Stomach (tissue), 9 donors: ENCODE measurements around the gene AP4M1. TPM values are rescaled to one million over a fixed set of nuclear protein-coding genes. Genes with fewer than 3 reads are reported as not detected.

Experiments used
- DNase-seq, 2 donors: peaks; one replicate each; pipeline versions ENCODE4 v3.0.0 to v3.0.0-alpha.2; 2013 to 2019
- H3K27ac ChIP-seq, 5 donors: fragments of 200-600 bp in 4 of 5; sonication (generic) in 4 of 5; one replicate each; pipeline ENCODE4 v1.5.1; 2013 to 2019; ENCODE audit warnings: mild to moderate bottlenecking in 1 of 5, moderate library complexity in 1 of 5
- H3K27me3 ChIP-seq, 3 donors: fragments of 200-600 bp; sonication (generic); one replicate each; pipeline ENCODE4 v1.5.1; 2017 to 2019; ENCODE audit warnings: mixed run types in 1 of 3
- H3K36me3 ChIP-seq, 4 donors: fragments of 200-600 bp; sonication (generic); 1 replicate in 3 of 4; 2 replicates in 1 of 4; pipeline ENCODE4 v1.5.1; 2016 to 2019
- H3K4me1 ChIP-seq, 4 donors: fragments of 200-600 bp; sonication (generic); one replicate each; pipeline ENCODE4 v1.5.1; 2016 to 2019
- H3K4me3 ChIP-seq, 4 donors: fragments of 200-600 bp; sonication (generic) in 3 of 4; one replicate each; pipeline ENCODE4 v1.5.1; 2016 to 2019; ENCODE audit warnings: mild to moderate bottlenecking in 1 of 4
- H3K9me3 ChIP-seq, 4 donors: fragments of 200-600 bp; sonication (generic); one replicate each; pipeline ENCODE4 v1.5.1; 2016 to 2019
- CTCF ChIP-seq, 7 experiments: fragments of 450-650 bp in 4 of 7; fragments of 200-600 bp in 3 of 7; sonication (generic) in 3 of 7; IDR thresholded peaks; one replicate each; pipeline ENCODE4 v1.5.1; 2016 to 2019; ENCODE audit warnings: antibody characterized with exemption in 7 of 7, control low read depth in 2 of 7, mild to moderate bottlenecking in 1 of 7
- EP300 ChIP-seq: sonication (generic); formaldehyde crosslinking; IDR thresholded peaks from one replicate; pipeline ENCODE4 v1.6.1; 2017; ENCODE audit warnings: antibody characterized with exemption
- POLR2A ChIP-seq, 4 donors: fragments of 450-650 bp; IDR thresholded peaks; one replicate each; pipeline ENCODE4 v1.6.1; 2016; ENCODE audit warnings: antibody characterized with exemption in 4 of 4, control low read depth in 2 of 4, mild to moderate bottlenecking in 1 of 4, moderate library complexity in 1 of 4
- POLR2AphosphoS5 ChIP-seq, 3 donors: sonication (generic); formaldehyde crosslinking; IDR thresholded peaks; one replicate each; pipeline ENCODE4 v1.6.1; 2016; ENCODE audit warnings: antibody characterized with exemption in 3 of 3
- WGBS, 5 donors: extraction: QIAGEN DNeasy Blood & Tissue Kit in 3 of 5; methylation state at CpG; one replicate each; pipeline versions ENCODE4 v1.1.5 to v1.1.7; 2013 to 2018; 5-methylcytosine and 5-hydroxymethylcytosine counted together
- intact Hi-C: fragments of 100-400 bp; cut with DNase I; formaldehyde crosslinking; loops from one replicate; pipeline ENCODE4 v1.15.1; 2023; ENCODE audit warnings: low total_unique reads
- polyA plus RNA-seq, 3 donors: library from polyadenylated mRNA; stranded (reverse); fragments of 200-250 nt; gene quantifications; one replicate each; pipeline ENCODE4 v1.2.3, GENCODE V29; 2013
- total RNA-seq, 5 donors: library from RNA; depleted of rRNA; stranded (reverse); fragments of >200 nt; gene quantifications; one replicate each; pipeline versions ENCODE4 v1.1.0 to v1.2.3, GENCODE V29; 2014 to 2016
- donor health status: healthy with polysubstance abuse.
- donor health status: Bipolar disorder and iron deficiency.
- donor health status: healthy.

Gene AP4M1
- total and polyA plus RNA-seq, 8 donors = 8.4 to 103 (median 20.5) TPM

- Histone ChIP-seq H3K9me3 (no peaks in the 10 kb centered on the region), H3K36me3 (no peaks in the 10 kb centered on the region), H3K4me3 (no peak overlapping the region), H3K4me1 (peaks cover 22 to 43% (median 31%) of the 10 kb centered on the region in 4 donors), H3K27ac (no peak overlapping the region), H3K27me3 (no peaks in the 10 kb centered on the region)
- no peak for DNase-seq
- WGBS, 5 donors = 54 to 68% (median 59%) methylated on average over 5 to 7 of the region's 7 CpGs
- intact Hi-C loops = loop anchor here (10.0 kb wide), 1 partner anchor 83 kb away; the partner anchor contains the start of gene PVRIG
- no peak for TF ChIP-seq POLR2AphosphoS5 (IDR thresholded peaks at IDR 0.05)
- no peak for TF ChIP-seq EP300
- no peak for TF ChIP-seq CTCF (IDR thresholded peaks at IDR 0.05)
- no peak for TF ChIP-seq POLR2A (IDR thresholded peaks at IDR 0.05)
These were observed 30.7 kb downstream of the AP4M1 start for GRCh38 chr7:100132126-100132525.

- no peak overlapping the region for H3K27ac ChIP-seq
- TF ChIP-seq EP300 (no peak), CTCF (IDR thresholded peaks at IDR 0.05) (peak in 5 of 7 experiments; percentile 72 to 97 (median 82))
- no peaks in the 10 kb centered on the region for H3K36me3 ChIP-seq
- H3K4me3 ChIP-seq = no peak overlapping the region
- WGBS, 5 donors = 13 to 23% (median 20%) methylated on average over 3 of the region's 3 CpGs
- intact Hi-C loops = loop anchor here (10.0 kb wide), 1 partner anchor 82 kb away; the partner anchor contains the start of gene PVRIG
- H3K9me3 ChIP-seq = no peaks in the 10 kb centered on the region
- DNase-seq = peak; percentile 72 to 85
- H3K27me3 ChIP-seq = no peaks in the 10 kb centered on the region
- peaks cover 20 to 41% (median 27%) of the 10 kb centered on the region in 4 donors for H3K4me1 ChIP-seq
These were observed 31.3 kb downstream of the AP4M1 start for GRCh38 chr7:100132697-100133151.

- WGBS, 5 donors = 47 to 65% (median 61%) methylated on average over 13 of the region's 13 CpGs
- no peaks in the 10 kb centered on the region for H3K9me3 ChIP-seq
- H3K27me3 ChIP-seq = no peaks in the 10 kb centered on the region
- DNase-seq = peak; percentile 52 to 63
- peaks cover 5 to 19% (median 11%) of the 10 kb centered on the region in 4 donors for H3K4me1 ChIP-seq
- H3K36me3 ChIP-seq = no peaks in the 10 kb centered on the region
- peak overlapping the region; percentile 61 to 83 (median 67) for H3K27ac ChIP-seq
- no peak overlapping the region for H3K4me3 ChIP-seq
- TF ChIP-seq CTCF (IDR thresholded peaks at IDR 0.05) = no peak
- TF ChIP-seq POLR2AphosphoS5 (IDR thresholded peaks at IDR 0.05) = peak; percentile 6 to 75 (median 61)
- intact Hi-C loops = loop anchor here (10.0 kb wide), 1 partner anchor 77 kb away; the partner anchor contains the start of gene PVRIG
These were observed 36.7 kb downstream of the AP4M1 start for GRCh38 chr7:100137851-100138760.

- intact Hi-C loops = no loop called here
- 30 to 42% (median 39%) methylated on average over 3 of the region's 3 CpGs for WGBS, 5 donors
- Histone ChIP-seq H3K9me3 (no peaks in the 10 kb centered on the region), H3K27ac (peak overlapping the region; percentile 47 to 76 (median 64)), H3K4me3 (no peak overlapping the region), H3K36me3 (no peaks in the 10 kb centered on the region), H3K4me1 (peaks cover 5 to 25% (median 11%) of the 10 kb centered on the region in 4 donors), H3K27me3 (no peaks in the 10 kb centered on the region)
- TF ChIP-seq POLR2A (IDR thresholded peaks at IDR 0.05) (no peak), POLR2AphosphoS5 (IDR thresholded peaks at IDR 0.05) (peak in 1 of 3 donors; percentile 52), EP300 (no peak), CTCF (IDR thresholded peaks at IDR 0.05) (no peak)
- DNase-seq = peak in 1 of 2 donors; percentile 39
These were observed 40.1 kb downstream of the AP4M1 start for GRCh38 chr7:100141555-100141949.
